CD14-positive monocyte (primary cell): ENCODE data around the gene PHACTR3. TPM values are rescaled to one million over a fixed set of nuclear protein-coding genes. Genes with fewer than 3 reads are reported as not detected.
A peak's percentile ranks its signal among the peaks of the same experiment; 100 is the strongest.

Experiments used
- DNase-seq, 3 donors: peaks; one replicate each; pipeline ENCODE4 v3.0.0-alpha.2; 2011 to 2022
- H2AFZ ChIP-seq: 2 replicates; pipeline ENCODE4 v1.6.0; 2012; ENCODE audit warnings: mild to moderate bottlenecking, low read depth, low read length, inconsistent platforms; ENCODE audit not compliant: insufficient read depth, poor library complexity, severe bottlenecking
- H3K27ac ChIP-seq, 2 donors: 1 replicate in 1 of 2; 2 replicates in 1 of 2; pipeline ENCODE4 v1.5.1; 2012 to 2013; ENCODE audit warnings: low read length in 2 of 2, control low read depth in 1 of 2, inconsistent platforms in 1 of 2, low read depth in 1 of 2, mild to moderate bottlenecking in 1 of 2
- H3K27me3 ChIP-seq, 2 donors: one replicate each; pipeline versions ENCODE4 v1.6.0 to v1.6.1; 2011 to 2013; ENCODE audit warnings: low read length in 2 of 2; ENCODE audit not compliant: control insufficient read depth in 2 of 2, insufficient read depth in 2 of 2
- H3K36me3 ChIP-seq, 2 donors: replicated peaks in 1 of 2; 1 replicate in 1 of 2; 2 replicates in 1 of 2; pipeline versions ENCODE4 v1.5.1 to v1.6.1; 2012 to 2013; ENCODE audit warnings: low read length in 2 of 2, control low read depth in 1 of 2, inconsistent platforms in 1 of 2, mild to moderate bottlenecking in 1 of 2; ENCODE audit not compliant: insufficient read depth in 2 of 2, control insufficient read depth in 1 of 2
- H3K4me1 ChIP-seq, 2 donors: 1 replicate in 1 of 2; 2 replicates in 1 of 2; pipeline versions ENCODE4 v1.5.1 to v1.6.1; 2012 to 2013; ENCODE audit warnings: low read length in 2 of 2, control low read depth in 1 of 2, inconsistent platforms in 1 of 2, mild to moderate bottlenecking in 1 of 2, moderate library complexity in 1 of 2; ENCODE audit not compliant: insufficient read depth in 2 of 2, control insufficient read depth in 1 of 2
- H3K4me2 ChIP-seq: replicated peaks from 2 replicates; pipeline ENCODE3; 2012; ENCODE audit warnings: low read length, moderate library complexity, mild to moderate bottlenecking; ENCODE audit not compliant: poor library complexity, severe bottlenecking; ENCODE audit errors: extremely low read depth
- H3K4me3 ChIP-seq, 3 experiments: fragments of 200-600 bp in 1 of 3; sonication (generic) in 1 of 3; replicated peaks in 1 of 3; 1 replicate in 2 of 3; 2 replicates in 1 of 3; pipeline ENCODE4 v1.5.1; 2011 to 2013; ENCODE audit warnings: low read length in 3 of 3, mild to moderate bottlenecking in 3 of 3, control low read depth in 2 of 3, low read depth in 2 of 3, inconsistent platforms in 1 of 3, moderate library complexity in 1 of 3
- H3K79me2 ChIP-seq: 2 replicates; pipeline ENCODE4 v1.6.0; 2012; ENCODE audit warnings: mild to moderate bottlenecking, control low read depth, inconsistent platforms, low read length, moderate library complexity; ENCODE audit not compliant: insufficient read depth
- H3K9ac ChIP-seq: 2 replicates; pipeline ENCODE4 v1.6.0; 2017; ENCODE audit warnings: low read length, mild to moderate bottlenecking; ENCODE audit not compliant: insufficient read depth, poor library complexity, severe bottlenecking
- H3K9me3 ChIP-seq, 2 donors: replicated peaks in 1 of 2; 1 replicate in 1 of 2; 2 replicates in 1 of 2; pipeline versions ENCODE4 v1.5.1 to v1.6.1; 2012 to 2013; ENCODE audit warnings: low read length in 2 of 2, control low read depth in 1 of 2; ENCODE audit not compliant: control insufficient read depth in 1 of 2, insufficient read depth in 1 of 2
- H4K20me1 ChIP-seq: 2 replicates; pipeline ENCODE4 v1.6.0; 2012; ENCODE audit warnings: mild to moderate bottlenecking, low read length, control low read depth, moderate library complexity; ENCODE audit not compliant: insufficient read depth
- H3K27ac Mint-ChIP-seq, 7 donors: one replicate each; pipeline ENCODE4 v1.8.0; 2020; ENCODE audit warnings: mild to moderate bottlenecking in 7 of 7, mixed read lengths in 7 of 7, moderate library complexity in 6 of 7, inconsistent platforms in 2 of 7
- H3K27me3 Mint-ChIP-seq, 3 donors: one replicate each; pipeline ENCODE4 v1.8.0; 2021 to 2022; ENCODE audit warnings: low read depth in 3 of 3, mild to moderate bottlenecking in 3 of 3, mixed read lengths in 3 of 3, moderate library complexity in 3 of 3, inconsistent platforms in 1 of 3
- H3K36me3 Mint-ChIP-seq, 2 donors: one replicate each; pipeline ENCODE4 v1.8.0; 2020; ENCODE audit warnings: mixed read lengths in 2 of 2, inconsistent platforms in 1 of 2, mild to moderate bottlenecking in 1 of 2
- H3K4me1 Mint-ChIP-seq: one replicate; pipeline ENCODE4 v1.8.0; 2020; ENCODE audit warnings: mild to moderate bottlenecking, mixed read lengths
- H3K4me3 Mint-ChIP-seq, 2 donors: one replicate each; pipeline ENCODE4 v1.8.0; 2020; ENCODE audit warnings: mild to moderate bottlenecking in 2 of 2, mixed read lengths in 2 of 2, moderate library complexity in 1 of 2
- H3K9me3 Mint-ChIP-seq, 7 donors: one replicate each; pipeline ENCODE4 v1.8.0; 2020 to 2022; ENCODE audit warnings: mixed read lengths in 7 of 7, mild to moderate bottlenecking in 6 of 7, moderate library complexity in 6 of 7, inconsistent platforms in 2 of 7
- WGBS: methylation state at CpG from one replicate; pipeline ENCODE4 v1.1.5; 2013; ENCODE audit warnings: missing lambda C conversion rate; ENCODE audit not compliant: insufficient coverage; 5-methylcytosine and 5-hydroxymethylcytosine counted together
- intact Hi-C, 2 donors: fragments of 100-400 bp; cut with micrococcal nuclease; formaldehyde crosslinking; loops; one replicate each; pipeline versions ENCODE4 v1.15.0 to v1.15.1; 2023
- polyA plus RNA-seq, 3 donors: library from polyadenylated mRNA; depleted of rRNA in 1 of 3; unstranded in 2 of 3; stranded (reverse) in 1 of 3; fragments of 300-500 nt in 2 of 3; fragments of >200 nt in 1 of 3; fragmentation: Illumina TruSeq in 2 of 3; gene quantifications; 1 replicate in 2 of 3; 2 replicates in 1 of 3; pipeline ENCODE4 v1.2.3, GENCODE V29; 2012 to 2021
- TF ChIP-seq, protein P1 (sequence below): fragments of 200-600 bp; IDR thresholded peaks from one replicate; pipeline ENCODE4 v1.8.0; 2022; ENCODE audit warnings: antibody characterized with exemption, mild to moderate bottlenecking

Gene PHACTR3
- polyA plus RNA-seq, 3 donors: 0.11 to 0.17 TPM; not detected in 1

DNA sequence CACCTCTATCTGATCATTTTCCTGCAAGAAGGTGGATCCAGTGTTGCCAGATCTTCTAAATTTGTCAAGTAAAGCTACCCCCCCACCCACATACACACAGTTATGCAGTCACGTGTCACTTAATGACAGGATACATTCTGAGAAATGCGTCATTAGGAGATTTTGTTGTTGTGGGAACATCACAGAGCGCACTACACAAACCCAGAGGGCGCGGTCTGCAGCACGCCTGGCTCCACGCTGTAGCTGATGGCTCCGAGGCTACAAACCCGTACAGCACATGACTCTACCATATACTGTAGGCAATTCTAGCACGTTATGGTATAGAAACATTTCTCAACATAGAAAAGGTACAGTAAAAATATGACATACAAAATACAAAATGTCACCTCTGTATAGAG lies 202.2 kb downstream of the PHACTR3 start:
- TF ChIP-seq, protein P1, sequence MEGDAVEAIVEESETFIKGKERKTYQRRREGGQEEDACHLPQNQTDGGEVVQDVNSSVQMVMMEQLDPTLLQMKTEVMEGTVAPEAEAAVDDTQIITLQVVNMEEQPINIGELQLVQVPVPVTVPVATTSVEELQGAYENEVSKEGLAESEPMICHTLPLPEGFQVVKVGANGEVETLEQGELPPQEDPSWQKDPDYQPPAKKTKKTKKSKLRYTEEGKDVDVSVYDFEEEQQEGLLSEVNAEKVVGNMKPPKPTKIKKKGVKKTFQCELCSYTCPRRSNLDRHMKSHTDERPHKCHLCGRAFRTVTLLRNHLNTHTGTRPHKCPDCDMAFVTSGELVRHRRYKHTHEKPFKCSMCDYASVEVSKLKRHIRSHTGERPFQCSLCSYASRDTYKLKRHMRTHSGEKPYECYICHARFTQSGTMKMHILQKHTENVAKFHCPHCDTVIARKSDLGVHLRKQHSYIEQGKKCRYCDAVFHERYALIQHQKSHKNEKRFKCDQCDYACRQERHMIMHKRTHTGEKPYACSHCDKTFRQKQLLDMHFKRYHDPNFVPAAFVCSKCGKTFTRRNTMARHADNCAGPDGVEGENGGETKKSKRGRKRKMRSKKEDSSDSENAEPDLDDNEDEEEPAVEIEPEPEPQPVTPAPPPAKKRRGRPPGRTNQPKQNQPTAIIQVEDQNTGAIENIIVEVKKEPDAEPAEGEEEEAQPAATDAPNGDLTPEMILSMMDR: no peak
- Histone ChIP-seq H3K36me3 (no peaks in the 10 kb centered on the region), H3K4me2 (no peak overlapping the region), H3K27me3 (peaks cover 2 to 3% of the 10 kb centered on the region in 2 donors), H3K9me3 (peaks cover 5 to 8% of the 10 kb centered on the region in 2 donors), H3K4me3 (no peak overlapping the region), H4K20me1 (no peaks in the 10 kb centered on the region), H2AFZ (no peak overlapping the region), H3K9ac (no peak overlapping the region), H3K27ac (no peak overlapping the region), H3K4me1 (no peaks in the 10 kb centered on the region), H3K79me2 (no peaks in the 10 kb centered on the region)
- 100% methylated on average over 5 of the region's 10 CpGs for WGBS
- H3K36me3 Mint-ChIP-seq: peaks cover 0 to 2% of the 10 kb centered on the region in 2 donors
- DNase-seq: no peak
- intact Hi-C loops: no loop called here
- no peak overlapping the region for H3K27ac Mint-ChIP-seq
- peaks cover 7 to 17% (median 9%) of the 10 kb centered on the region in 3 donors for H3K27me3 Mint-ChIP-seq
- H3K9me3 Mint-ChIP-seq: peaks cover 2 to 14% (median 6%) of the 10 kb centered on the region in 7 donors
- no peaks in the 10 kb centered on the region for H3K4me1 Mint-ChIP-seq
- no peak overlapping the region for H3K4me3 Mint-ChIP-seq

DNA sequence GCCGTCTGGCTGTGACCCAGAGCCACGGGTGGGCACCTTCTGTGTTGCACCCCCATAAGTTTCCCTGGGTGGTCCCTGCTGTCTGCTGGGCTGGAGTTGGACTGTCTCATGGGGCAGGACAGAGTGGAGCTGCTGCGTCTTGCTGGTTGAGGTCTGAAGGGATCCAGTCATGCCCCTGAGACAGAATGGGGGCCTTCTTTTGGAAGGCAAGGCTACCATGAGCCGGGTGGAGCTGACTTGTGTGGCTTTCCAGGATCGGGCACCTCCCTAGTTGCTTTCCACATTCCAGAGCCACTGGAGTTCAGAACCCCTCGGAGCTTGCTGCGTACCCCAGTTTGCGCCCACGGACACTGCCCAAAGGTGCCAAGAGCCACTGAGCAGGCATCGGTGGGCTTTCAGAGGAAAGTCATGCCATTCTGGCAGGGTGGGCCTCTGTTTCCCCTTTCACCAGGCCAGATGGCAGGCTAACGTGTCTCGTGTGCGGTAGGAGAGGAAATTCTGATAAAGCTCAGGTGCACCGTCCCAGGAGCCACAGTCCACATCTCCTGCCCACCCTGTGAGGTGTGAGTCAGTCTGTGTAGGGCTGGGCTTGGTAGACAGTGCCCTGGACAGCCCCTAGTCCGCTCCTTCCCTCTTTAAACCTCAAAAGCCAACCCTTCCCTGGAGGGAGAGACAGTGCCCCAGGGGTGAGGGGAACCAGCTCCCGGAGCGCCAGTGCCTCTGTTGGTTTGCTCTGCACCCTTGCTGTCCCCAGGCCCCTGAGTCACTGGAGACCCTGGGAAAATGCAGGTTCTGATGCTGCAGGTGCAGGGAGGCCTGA lies 203.8 kb downstream of the PHACTR3 start:
- Histone ChIP-seq H3K4me3 (no peak overlapping the region), H3K4me1 (no peaks in the 10 kb centered on the region), H3K36me3 (no peaks in the 10 kb centered on the region), H4K20me1 (no peaks in the 10 kb centered on the region), H3K27ac (no peak overlapping the region), H2AFZ (no peak overlapping the region), H3K9ac (no peak overlapping the region), H3K79me2 (no peaks in the 10 kb centered on the region), H3K9me3 (no peaks in the 10 kb centered on the region), H3K27me3 (no peaks in the 10 kb centered on the region), H3K4me2 (no peak overlapping the region)
- Mint-ChIP-seq H3K4me1 (no peaks in the 10 kb centered on the region), H3K9me3 (no peaks in the 10 kb centered on the region), H3K27ac (peak overlapping the region in 1 of 7 donors; percentile 50), H3K36me3 (peaks cover 0 to 2% of the 10 kb centered on the region in 2 donors), H3K27me3 (peaks cover 3 to 18% (median 3%) of the 10 kb centered on the region in 3 donors), H3K4me3 (no peak overlapping the region)
- intact Hi-C loops: no loop called here
- DNase-seq: no peak
- WGBS: 94% methylated on average over 12 of the region's 17 CpGs
- TF ChIP-seq, protein P1: no peak
